NCI-H226 (cell line): ENCODE data around the gene MYBBP1A.

Experiments
- DNase-seq: peaks from one replicate; pipeline ENCODE4 v3.0.0-alpha.2; 2015

MYBBP1A gene

DNA sequence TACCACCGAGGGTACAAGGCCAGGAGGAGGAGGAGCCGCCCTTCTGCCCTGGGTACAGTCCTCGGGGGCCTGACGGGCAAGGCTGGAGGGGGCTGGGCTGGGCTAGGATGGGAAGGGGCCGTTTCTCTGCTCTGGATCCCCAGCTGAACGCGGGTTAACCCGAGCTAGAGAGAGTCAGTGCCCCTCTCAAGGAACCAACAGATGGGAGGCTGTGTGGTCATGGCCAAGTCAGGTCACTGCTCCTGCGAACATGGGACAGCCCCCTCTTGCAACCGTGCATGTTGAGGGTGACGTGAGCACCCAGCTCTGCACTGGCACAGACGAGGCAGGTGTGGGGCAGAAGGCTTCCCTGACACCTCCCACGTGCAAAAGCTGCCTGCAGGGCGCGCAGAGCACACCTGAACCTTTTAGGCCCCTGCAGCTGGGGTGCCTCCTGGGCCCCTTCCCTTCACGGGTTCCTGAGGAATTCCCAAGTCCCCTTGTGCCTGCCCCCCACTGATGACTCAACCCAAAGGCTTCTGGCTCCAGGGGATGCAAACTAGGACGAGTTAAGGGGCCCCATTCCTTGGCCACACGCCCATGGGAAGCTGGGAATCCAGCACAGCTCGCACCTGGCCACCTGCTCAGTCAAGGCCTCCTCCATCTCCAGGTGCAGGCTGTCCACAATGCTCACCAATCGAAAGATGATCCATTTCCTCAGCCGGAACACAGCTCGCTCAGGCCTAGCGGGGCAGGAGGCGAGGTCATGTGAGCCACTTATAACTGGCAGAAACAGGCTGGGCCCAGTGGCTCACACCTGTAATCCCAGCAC, 6.3 kb downstream of the MYBBP1A start:
- peak; percentile 24 for DNase-seq

DNA sequence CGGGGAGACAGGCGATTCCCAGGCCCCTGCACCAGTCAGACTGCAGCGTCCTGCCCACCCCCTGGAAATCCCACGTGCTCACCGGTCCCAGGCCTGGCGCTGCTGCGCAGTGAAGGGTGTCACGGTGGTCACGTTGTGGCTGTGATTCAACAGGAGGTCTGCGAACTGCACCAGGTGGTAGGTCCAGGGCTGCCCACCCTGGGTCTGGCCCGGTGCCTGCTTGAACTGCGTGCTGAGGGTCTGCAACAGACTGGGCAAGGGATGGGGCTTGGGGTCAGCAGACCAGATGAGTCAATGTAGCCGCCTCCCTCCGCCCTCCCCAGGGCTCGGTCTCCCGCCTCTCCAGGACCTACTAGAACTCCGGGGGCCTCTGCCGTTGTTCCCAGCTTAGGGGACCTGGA, 7.1 kb downstream of the MYBBP1A start:
- DNase-seq: no peak

DNA sequence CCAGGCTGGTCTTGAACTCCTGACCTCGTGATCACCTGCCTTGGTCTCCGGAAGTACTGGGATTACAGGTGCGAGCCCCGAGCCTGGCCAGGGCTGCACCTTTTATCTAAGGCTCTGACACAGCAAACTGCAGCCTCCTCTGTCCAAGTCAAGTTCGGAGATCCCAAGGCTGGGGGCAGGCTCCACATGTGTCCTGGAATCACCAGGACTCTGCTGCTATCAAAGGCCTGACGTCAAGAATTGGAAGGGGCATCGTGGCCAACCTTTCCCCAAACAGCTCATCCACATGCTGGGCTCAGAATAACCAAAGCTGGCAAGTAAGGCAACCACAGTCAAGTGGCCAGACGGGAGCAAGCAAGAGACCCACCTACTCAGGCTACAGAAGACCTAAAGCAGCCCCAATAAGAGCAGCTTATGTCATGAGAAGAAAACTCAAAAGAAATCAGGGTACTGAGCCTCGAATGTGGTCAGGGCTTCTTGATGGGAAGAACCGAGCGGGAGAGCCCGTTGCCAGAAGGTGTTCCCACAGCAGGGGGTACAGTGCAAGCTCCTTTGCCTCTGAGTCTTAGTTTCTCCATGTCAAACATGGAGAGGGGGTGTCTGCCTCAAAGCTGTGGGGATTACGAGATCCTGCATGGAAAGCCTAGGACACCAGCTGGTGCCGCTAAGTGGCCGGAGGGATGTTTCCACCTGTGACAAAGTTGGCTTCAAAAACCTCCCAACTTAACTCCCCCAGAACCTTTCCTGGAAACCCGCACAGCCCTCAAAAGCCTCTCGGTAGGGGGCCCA, 7.9 kb downstream of the MYBBP1A start:
- no peak for DNase-seq

DNA sequence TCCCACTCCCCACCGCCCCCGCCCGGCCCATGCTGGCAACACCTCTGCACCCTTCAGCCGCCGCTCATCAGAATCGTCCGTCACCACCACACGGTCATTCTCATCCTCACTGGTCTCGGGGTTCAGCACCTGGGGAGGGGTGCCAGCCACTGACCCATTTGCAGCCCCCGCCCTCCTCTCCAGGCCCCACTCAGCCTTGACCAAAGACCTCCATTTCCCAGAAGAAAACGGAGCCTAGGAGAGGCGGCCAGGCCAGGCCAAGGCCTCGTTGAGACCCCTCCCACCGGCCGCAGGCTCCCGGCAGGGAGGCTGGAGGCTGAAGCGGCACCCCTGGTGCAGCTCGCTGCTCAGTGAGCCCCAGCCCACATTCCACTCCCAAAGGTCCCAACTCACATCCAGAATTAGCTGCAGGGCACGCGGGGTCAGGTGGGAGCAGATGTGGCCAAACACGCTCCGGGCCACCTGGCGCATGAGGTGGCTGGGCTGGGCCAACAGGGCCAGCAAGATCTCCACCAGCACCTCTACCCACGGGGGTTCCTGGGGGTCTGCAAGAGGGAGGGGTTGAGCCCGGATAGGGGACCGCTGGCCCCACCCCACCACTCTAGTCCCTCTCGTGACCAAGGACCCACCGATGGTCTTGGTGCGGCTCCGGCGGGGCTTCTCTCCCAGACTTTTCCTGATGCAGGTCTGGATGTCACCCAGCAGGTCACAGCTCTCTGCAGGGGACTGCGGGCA, 9.8 kb downstream of the MYBBP1A start:
- no peak for DNase-seq

DNA sequence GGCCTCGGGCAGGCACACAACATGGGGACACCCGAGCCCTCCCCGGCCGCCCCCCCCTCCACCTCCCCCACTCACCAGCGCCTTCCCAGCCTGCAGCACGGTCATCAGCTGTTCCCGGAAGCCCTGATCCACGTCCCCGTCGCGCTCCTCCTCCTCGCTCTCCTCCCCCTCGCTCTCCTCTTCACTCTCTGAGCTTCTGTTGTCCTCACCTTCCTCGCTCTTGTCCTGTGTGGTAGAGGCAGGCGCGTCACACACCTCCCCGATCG, 10.3 kb downstream of the MYBBP1A start:
- no peak for DNase-seq

DNA sequence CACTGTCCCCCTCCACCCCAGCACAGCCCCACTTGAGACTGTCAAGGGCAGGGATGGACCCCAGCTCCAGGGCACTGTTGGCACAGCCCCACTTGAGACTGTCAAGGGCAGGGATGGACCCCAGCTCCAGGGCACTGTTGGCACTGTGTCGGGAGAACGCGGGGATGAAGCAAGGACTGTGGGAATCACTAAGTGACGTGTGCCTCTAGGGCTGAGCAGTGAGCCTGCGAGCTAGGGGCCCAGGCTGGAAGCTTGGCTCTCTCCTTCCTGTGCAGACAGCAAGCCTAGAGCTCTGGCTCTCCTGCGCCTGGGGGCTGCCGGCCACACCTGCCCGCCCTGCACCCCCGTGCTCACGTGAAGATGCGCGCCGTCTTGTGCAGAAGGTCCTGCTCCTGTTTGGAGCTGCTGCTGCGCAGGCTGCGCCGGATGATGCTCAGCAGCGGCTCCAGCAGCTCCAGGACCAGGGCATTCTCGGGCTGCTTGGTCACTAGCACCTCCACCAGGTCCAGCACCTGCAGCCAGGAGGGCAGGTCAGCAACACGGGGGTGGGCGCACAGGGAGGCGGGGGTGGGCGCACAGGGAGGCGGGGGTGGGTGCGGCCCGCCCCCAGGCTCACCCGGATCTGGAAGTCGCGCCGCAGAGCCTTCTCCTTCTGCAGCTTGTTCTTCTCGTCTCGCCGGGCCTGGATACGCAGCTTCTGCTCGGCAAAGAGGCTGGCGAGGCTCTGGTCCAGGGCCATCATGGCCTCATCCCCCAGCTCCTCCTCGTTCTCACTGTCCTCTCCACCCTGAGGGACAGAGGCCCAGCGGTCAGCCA, 10.8 kb downstream of the MYBBP1A start:
- no peak for DNase-seq

DNA sequence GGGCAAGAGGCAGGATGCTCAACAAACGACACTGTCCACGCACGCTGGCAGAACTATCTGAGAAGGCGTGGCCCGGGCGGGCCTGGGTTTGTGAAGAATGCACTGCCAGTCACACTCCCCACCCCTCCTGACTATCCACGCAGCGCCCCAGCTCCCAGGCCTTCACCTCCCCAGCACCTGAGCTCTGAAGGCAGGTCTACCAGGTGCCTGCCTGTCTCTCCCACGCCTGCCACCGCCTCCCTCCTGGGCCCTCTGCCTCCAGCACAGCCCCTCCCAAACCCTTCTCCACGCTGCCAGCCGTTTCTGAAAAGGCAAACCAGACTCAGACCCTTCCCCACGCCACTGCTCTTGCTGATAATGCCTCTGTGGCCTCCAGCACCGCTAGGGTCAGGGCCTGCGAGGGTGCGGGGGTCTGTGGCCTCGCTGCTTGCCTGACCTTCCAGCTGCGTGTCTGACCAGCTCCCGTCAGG, 11.6 kb downstream of the MYBBP1A start:
- DNase-seq: no peak

DNA sequence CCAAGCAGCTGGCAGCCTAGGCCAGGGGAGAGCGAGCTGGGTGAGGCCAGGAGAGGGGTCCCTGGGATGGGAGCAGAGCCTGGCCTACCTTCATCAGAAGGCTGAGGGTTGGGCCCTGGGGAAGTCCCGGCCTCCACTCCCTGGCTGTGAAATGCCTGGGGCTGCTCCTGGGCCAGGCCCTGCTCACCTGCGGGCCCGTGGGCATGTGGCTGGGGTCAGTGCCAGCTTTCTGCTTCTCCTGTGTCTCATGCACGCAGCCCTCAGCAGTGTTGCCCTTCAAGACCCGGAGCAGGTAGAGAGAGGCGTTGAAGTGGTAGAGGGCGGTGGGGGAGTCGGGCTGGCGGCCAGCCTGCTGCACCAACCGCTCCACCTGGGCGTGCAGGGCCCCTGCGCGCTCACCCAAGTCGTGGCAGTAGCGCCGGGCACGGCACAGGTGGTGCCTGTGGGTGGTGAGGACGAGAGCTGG, 12.4 kb downstream of the MYBBP1A start:
- DNase-seq: no peak

DNA sequence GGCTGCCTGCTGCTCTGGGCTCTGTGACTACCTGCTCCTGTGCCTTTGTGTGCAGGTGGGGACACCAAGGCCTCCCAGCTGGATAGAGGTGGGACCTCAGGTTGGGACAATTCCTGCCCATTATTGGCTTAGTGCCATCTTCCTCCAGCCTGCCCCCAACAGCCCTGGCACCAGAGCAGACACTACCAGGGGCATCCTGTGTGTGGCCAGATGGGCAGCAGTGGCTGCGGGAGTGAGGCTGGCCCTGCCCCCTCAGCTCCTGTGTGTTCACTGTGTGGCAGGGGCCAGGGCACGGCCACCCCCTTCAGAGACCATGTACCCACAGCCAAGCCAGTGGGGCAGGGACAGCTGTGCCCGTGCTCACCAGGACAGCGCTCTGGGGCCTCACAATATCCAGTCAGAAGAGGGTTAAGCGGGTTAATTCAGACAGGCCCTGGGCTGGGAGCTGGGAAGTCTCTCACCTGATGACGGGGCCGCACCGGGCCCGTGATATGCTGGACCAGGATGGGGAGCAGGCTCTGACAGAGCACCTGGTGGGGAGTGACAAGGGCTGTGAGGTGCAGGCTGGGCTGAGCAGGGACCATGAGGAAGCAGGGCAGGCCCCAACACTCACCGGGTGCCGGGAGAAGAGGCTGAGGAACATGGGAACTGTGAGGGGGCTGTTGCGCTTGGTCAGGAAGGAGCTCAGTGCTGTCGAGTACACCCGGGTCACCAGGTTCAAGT, 13.0 kb downstream of the MYBBP1A start:
- DNase-seq: no peak

DNA sequence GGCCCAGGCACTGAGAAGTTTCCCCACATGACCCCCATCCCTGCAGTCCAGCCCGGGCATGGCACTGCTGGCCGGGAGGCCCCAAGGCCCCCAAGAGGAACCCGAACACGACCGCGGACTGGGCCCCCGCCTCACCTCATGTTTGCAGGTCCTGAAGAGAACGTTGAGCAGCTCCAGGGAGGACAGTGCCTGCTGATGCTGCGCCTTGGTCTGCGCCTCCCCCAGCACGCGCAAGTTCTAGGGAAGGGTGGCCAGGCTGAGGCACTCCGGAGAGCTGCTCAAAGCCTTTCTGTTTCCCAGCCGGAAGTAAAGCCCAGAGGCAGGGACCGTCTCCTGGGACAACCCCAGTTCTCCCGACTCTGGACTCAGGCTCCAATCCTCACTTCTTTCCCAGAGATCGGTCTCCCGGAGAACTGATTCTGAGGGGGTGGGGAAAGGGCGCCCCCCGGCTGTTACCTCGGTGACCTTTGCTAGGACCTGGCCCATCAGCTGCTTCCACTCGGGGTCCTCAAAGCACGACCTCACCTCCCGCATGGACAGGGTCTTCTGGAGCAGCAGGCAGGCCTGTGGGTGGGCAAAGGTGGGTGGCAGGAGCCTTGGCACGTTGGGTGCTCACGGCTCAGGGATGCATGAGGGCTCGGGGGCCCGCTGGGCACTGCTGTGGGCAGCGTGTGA, 13.7 kb downstream of the MYBBP1A start:
- no peak for DNase-seq

DNA sequence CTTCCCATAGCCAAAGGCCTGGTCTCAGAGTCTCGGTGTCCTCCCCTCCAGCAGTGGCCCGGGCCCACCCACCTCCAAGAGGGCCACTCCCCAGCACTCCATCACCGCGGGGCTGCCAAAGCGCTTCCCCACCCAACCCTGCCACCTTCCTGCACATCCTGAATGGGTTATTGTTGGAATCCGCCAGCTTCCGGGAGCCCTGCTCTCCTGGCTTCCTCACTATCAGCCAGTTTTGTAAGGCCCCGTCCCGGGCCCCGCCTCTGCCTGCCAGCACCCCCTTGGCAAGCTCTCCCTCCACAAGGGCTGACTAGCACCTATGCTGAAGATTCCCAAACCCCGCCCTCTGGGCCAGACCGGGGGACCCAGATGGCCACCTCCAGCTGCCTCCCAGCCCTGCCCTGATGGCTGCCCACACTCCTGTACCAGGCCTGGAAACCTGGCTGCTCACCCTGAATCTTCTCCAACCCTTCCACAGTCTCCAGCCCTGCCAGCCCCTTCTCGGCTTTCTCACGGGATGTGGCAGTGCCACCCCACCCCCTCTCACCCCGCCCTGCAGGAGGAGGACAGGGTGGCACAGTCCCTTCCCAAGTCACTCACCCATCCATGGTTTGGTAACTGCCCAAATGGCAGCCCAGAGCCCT, 14.4 kb downstream of the MYBBP1A start:
- no peak for DNase-seq

DNA sequence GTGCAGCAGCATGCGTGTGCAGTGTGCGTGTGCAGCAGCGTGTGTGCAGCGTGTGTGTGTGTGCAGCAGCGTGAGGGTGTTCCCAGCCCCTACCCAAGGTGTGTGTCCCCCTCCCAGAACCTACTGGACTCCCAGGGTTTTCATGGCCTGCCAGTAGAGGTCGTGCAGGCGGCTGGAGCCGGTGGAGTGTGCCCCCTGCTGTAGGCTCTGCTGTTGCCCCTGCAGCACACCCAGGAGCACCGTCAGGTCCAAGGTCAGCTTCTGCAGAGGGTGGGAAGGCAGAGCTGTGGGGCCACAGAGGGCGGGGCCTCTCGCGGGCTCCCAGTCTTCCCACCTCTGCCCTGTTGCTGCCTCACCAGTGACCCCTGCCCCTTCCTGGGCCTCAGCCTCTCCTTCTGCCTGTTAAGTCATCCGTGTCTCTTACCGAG, 14.9 kb downstream of the MYBBP1A start:
- no peak for DNase-seq

DNA sequence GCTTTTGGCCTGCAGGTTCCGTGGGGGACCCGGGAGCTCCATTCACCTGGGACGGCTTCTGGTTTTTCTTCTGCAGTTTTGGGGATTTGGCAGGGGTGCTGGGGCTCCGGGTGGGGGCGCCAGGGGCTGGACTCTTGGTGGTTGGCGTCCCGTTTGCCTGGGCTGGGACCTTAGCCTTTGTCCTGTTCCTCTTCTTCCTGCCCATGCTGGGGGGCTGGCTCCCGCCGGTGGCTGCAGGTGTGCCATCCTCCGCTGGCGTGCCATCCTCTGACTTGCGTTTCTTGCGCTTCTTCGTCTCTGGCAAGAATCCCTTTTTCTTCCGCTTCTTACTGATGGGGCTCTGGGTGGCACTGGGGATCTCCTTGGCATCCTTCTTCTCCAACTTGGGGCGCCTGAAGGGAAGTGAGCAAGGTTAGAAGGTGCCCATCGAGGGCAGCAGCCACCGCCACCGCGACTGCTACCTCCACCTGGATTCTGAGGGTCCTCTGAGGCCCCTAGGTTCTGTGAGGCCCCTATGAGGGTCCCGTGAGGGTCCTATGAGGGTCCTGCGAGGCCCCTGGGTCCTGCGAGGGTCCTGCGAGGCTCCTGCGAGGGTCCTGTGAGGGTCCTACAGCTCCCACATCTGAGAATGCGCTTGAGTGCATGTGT, 15.5 kb downstream of the MYBBP1A start:
- no peak for DNase-seq

DNA sequence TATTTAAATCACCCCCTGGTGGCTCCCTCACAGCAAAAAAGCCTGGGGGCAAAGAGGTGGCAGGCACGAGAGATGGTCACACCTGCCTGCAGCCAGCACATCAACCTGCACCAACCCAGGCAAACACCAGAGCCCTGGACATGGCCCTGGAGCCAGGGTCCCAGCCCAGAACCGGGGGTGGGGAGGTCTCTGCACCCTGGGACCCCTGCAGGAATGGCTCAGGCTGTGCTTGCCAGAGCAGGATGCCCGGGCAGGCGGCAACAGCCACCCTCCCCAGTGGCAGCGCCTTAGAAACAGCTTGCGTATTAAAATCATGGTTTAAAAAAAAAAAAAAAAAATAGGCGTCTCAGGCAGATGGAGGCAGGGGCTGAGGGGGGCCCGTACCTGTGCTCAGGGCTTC, 16.2 kb downstream of the MYBBP1A start:
- DNase-seq: no peak

DNA sequence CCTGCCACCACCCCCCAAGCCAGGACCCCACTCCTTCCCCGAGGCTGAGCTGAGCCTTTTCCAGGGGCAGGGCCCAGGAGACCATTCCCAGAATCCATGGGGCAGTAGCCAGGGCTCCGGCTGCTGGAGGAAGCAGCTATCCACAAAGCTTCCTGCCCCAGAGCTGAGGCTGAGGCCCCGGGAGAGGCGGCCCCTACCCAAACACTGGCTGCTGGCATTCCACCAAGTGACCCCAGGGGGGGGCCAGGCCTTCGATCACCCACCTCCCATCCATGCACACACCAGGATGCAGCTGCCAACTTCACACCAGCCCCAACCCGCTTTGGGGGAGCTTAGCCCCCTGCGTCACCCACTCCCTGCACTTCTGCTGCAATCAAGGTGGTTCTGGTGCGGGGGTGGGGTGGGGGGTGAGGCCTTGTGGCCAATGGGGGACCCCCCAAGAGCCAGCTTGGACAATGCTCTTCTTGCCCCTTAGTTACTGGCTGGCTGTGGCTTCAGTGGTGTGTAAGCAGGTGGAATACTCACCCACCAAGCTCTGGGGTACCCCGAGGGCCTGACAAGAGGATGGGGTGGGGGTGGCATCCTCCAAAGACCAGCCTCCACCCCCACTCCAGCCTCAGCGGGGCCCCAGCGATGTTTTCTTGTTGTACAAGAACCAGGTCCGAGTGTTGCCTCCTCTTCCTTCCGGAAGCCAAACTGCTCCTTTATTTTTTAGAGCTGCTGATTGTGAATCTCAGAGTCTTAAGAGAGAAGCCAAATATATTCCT, 16.8 kb downstream of the MYBBP1A start:
- no peak for DNase-seq

DNA sequence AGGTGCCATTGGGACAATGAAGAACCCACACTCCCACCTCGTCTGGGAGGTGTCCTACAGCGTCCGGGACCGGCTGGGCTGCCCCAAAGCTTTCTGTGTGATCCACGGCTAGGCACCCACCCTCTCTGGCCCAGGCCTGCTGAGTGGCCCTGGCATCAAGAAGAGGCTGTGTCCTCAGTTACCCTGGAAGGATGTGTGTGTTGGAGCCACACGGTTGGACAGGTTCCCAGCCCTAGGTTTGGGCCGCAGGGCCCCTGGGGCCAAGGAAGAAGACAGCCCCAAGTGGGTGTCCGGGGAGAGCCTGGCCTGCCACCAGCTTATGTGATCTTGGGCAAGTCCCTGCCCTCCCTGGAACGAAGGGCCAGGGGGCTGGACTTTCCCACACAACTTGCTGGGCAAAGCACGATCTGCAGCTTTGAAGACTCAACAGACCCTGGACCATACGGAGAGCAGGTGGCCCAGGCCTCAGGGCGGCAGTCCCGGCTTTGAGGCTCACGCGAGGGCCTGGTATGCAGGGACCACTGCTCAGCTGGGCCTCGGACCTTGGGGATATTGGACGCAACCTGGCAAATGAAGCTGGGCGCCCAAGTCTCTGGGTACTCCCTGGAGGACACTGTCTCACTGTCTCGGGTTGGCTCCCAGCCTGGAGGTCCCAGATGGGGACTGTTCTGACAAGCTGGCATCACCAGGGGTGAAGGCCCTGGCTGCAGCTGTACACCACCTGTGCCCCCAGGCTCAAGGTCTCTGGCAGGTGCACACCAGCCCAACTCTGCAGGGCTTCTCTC, 17.5 kb downstream of the MYBBP1A start:
- no peak for DNase-seq

DNA sequence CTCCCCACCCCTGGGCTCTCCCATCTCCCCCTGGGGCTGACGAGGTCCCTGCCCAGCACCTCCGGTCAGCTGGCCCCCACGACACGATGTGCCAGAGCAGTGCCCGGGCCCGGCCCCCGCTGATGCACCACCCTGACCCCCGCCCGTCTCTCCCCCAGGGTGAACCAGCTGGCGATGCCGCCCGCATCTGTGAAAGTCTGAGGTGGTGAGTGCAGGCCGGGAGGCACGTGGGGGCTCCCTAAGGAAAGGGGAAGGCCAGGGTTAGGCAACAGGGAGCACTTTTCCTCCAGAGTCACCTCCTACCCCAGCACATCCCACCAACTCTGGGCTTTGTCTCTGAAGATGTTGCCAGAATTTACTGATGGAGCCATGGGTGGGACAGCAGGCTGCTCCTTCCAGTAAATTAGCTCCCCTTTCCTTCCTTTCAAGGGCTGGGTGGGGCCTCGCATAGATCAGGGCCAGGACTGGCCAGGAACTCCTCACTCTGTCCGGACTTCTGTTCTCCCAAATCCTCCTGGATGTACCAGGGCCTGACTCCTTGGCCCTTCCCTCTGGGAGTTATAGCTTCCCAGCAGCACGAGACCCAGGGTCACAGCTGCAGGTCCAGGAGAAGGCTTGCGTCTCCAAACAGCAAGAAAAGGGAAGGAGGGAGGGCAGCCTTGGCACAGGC, 18.3 kb downstream of the MYBBP1A start:
- peak; percentile 56 for DNase-seq

DNA sequence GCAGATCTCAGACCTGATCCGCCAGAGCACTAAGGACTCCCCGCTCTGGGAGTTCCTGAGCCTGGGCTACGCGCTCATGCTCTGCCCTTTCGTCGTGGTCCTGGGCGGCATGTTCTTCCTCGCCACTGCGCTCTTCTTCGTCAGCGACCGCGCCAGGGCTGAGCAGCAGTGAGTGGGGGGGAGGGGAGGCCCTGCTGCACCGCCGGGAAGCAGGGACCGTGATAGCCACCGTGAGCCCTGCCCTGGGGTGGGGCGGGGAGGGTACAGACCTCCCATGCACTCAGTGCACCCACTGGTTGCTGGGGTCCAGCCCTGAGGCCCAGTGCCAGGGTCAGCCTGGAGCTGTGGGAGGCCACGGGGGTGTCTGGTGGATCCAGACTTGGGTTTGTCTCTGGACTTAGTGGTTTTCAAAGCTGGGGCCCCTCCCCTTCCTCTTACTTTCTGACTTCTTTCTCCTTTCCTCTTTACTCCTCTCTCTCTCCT, 18.9 kb downstream of the MYBBP1A start:
- DNase-seq: no peak
